Dermis lymphatic vessel endothelial cell (primary cell): Measurements from ENCODE around the gene CAD. TPM values are rescaled to one million over a fixed set of nuclear protein-coding genes. Genes with fewer than 3 reads are reported as not detected.

ENCODE experiments used
- total RNA-seq: library from RNA; depleted of rRNA; stranded (reverse); fragments of >200 nt; gene quantifications from 2 replicates; pipeline ENCODE4 v1.2.1, GENCODE V29; 2014

Gene CAD
- total RNA-seq: 21.6 and 22.9 TPM in 2 replicates

DNA sequence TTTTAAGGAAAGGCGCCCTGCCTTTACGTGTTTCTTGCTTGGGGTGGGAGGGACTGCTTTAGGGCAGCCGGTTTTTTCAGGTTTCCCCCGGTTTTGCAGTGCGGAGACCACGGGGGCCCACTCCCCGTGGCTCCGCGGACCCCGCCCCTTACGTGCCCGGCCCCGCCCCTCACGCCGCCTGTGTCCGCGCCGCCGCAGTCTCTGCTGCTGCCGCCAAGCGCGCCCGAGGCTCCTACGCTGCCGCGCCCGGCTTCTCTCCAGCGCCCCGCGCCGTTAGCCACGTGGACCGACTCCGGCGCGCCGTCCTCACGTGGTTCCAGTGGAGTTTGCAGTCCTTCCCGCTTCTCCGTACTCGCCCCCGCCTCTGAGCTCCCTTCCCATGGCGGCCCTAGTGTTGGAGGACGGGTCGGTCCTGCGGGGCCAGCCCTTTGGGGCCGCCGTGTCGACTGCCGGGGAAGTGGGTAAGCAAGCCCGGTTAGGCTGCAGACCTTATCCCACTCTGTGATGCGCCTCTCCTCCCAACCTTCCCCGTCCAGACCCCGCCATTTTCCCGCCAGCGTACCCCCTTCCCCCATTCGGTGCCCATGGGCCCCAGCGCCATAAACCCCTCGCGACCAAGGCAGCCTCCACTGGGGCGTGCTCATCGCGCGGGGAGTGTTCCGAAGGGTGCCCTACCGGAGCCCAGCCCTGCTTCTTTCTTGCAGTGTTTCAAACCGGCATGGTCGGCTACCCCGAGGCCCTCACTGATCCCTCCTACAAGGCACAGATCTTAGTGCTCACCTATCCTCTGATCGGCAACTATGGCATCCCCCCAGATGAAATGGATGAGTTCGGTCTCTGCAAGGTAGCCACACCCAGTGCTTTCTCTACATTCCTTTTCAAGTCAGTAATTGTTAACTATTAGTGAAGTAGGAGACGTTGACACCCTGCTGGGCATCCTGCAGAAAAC lies at the start of gene CAD:
CAD (plus strand) TSS at position 197 of the 949 bp plus-strand sequence; CDS start at position 380, 183 bp downstream.

GRCh38 chr2:27211943-27212625 lies 5.1 kb upstream of the CAD start, which contains the start of the genes ATRAID and SLC5A6:
ATRAID (plus strand) TSS chr2:27212041; CDS start chr2:27212369, 328 bp downstream.
SLC5A6 (minus strand) TSS chr2:27212268; CDS start chr2:27207650, 4,618 bp downstream.

GRCh38 chr2:27262379-27263286 lies 45.5 kb downstream of the CAD start, which contains the start of gene SLC30A3:
SLC30A3 (minus strand) TSS chr2:27263047; CDS start chr2:27262906, 141 bp downstream.

GRCh38 chr2:27275211-27276150 lies 58.3 kb downstream of the CAD start, which contains the start of gene DNAJC5G:
DNAJC5G (plus strand) TSS chr2:27275433; CDS start chr2:27276729, 1,296 bp downstream.

DNA sequence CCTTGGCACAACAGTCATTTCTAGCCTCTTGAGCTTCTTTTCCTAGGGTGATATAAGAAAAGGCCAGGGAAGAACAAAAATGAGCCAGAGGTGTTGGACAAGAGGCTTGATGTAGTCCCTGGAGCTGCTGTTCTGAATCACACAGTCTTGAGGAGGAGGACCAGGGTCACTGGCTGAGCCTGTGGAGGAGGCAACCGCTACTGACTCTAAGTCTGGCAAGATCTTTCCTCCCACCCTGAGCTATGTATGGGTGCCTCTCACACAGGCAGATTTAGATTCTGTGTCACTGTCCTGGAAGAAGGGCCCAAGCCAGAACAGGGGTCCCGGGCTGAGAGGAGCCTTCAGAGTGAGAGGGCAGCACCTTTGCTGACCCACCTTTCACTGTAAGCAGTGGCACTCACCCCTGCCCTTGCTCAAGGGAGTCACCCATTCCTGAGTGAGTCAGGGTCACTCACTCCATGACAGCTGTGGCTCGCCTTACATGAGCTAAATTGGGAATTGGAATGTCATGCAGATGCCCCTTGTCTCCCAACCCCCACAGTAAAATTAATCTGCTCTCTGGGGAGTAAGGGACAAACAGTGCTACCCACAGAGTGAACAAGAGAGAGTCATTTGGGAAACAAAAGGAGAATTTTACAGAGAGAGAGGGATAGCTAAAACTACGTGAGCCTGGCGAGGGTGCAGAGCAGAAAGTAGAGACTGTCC lies 64.8 kb downstream of the CAD start, which contains the start of gene TRIM54:
TRIM54 (plus strand) TSS at position 575 of the 705 bp plus-strand sequence. CDS start 303 bp downstream, outside the sequence.

Other genes with a start within 250 kb of the CAD start
- gene MAPRE3, start 246.7 kb upstream of the CAD start, total RNA-seq: 1.4 and 1.5 TPM in 2 replicates
- gene TMEM214, start 184.4 kb upstream of the CAD start, total RNA-seq: 17.0 and 23.1 TPM in 2 replicates
- 17.3 and 20.0 TPM in 2 replicates for gene AGBL5, start 165.7 kb upstream of the CAD start, total RNA-seq
- gene OST4, start 145.7 kb upstream of the CAD start, total RNA-seq: 403 and 523 TPM in 2 replicates
- gene EMILIN1, start 138.8 kb upstream of the CAD start, total RNA-seq: 22.8 and 34.8 TPM in 2 replicates
- gene KHK, start 130.6 kb upstream of the CAD start, total RNA-seq: 2.4 and 4.3 TPM in 2 replicates
- 1.7 and 2.3 TPM in 2 replicates for gene CGREF1, start 98.2 kb upstream of the CAD start, total RNA-seq
- gene ABHD1, start 93.6 kb upstream of the CAD start, total RNA-seq: not detected in 2 replicates
- 25.3 and 28.4 TPM in 2 replicates for gene PREB, start 82.7 kb upstream of the CAD start, total RNA-seq
- gene PRR30, start 78.0 kb upstream of the CAD start, total RNA-seq: not detected in 2 replicates
- not detected in 2 replicates for gene TCF23, start 68.4 kb upstream of the CAD start, total RNA-seq
- gene ATRAID, start 5.3 kb upstream of the CAD start, total RNA-seq: 107 and 121 TPM in 2 replicates
- gene SLC5A6, start 5.1 kb upstream of the CAD start, total RNA-seq: 18.1 and 19.4 TPM in 2 replicates
- 6.3 and 21.2 TPM in 2 replicates for gene SLC30A3, start 45.7 kb downstream of the CAD start, total RNA-seq
- gene DNAJC5G, start 58.1 kb downstream of the CAD start, total RNA-seq: 0.60 and 2.4 TPM in 2 replicates
- 0.52 and 1.3 TPM in 2 replicates for gene TRIM54, start 65.1 kb downstream of the CAD start, total RNA-seq
- gene UCN, start 91.1 kb downstream of the CAD start, total RNA-seq: 0.22 and 0.34 TPM in 2 replicates
- 38.0 and 43.1 TPM in 2 replicates for gene MPV17, start 105.7 kb downstream of the CAD start, total RNA-seq
- gene GTF3C2, start 139.4 kb downstream of the CAD start, total RNA-seq: 17.0 and 22.3 TPM in 2 replicates
- 21.5 and 25.9 TPM in 2 replicates for gene EIF2B4, start 153.0 kb downstream of the CAD start, total RNA-seq
- 130 and 131 TPM in 2 replicates for gene SNX17, start 153.2 kb downstream of the CAD start, total RNA-seq
- gene ZNF513, start 163.4 kb downstream of the CAD start, total RNA-seq: 6.4 and 6.8 TPM in 2 replicates
- gene PPM1G, start 192.2 kb downstream of the CAD start, total RNA-seq: 87.2 and 94.8 TPM in 2 replicates
- 94.3 and 108 TPM in 2 replicates for gene NRBP1, start 211.3 kb downstream of the CAD start, total RNA-seq
- gene KRTCAP3, start 225.0 kb downstream of the CAD start, total RNA-seq: not detected in 2 replicates